GM23338 (cell line): Measurements from ENCODE around the gene NUDT13. TPM values are rescaled to one million over a fixed set of nuclear protein-coding genes. Genes with fewer than 3 reads are reported as not detected.

Experiments used
- ATAC-seq: fragments of 200-7000 bp; cut with Tn5 transposase; 3 replicates; pipeline ENCODE4 v1.9.1; 2020
- DNase-seq: peaks from one replicate; pipeline ENCODE4 v3.0.0-alpha.2; 2015; ENCODE audit warnings: low spot score
- H2AFZ ChIP-seq: fragments of 200-600 bp; sonication (generic); 2 replicates; pipeline ENCODE4 v1.8.0; 2016; ENCODE audit warnings: antibody characterized with exemption, mild to moderate bottlenecking, moderate library complexity
- H3F3A ChIP-seq: fragments of 200-600 bp; sonication (generic); replicated peaks from 2 replicates; pipeline ENCODE4 v1.8.0; 2017; ENCODE audit warnings: antibody characterized with exemption, mixed run types, low read depth
- H3K27ac ChIP-seq: fragments of 200-600 bp; sonication (generic); 2 replicates; pipeline ENCODE4 v1.6.1; 2016; ENCODE audit warnings: low read depth
- H3K27me3 ChIP-seq: fragments of 200-600 bp; sonication (generic); 2 replicates; pipeline ENCODE4 v1.8.0; 2016; ENCODE audit warnings: mild to moderate bottlenecking, mixed run types, moderate library complexity; ENCODE audit not compliant: insufficient read depth
- H3K36me3 ChIP-seq: fragments of 200-600 bp; sonication (generic); 2 replicates; pipeline ENCODE4 v1.8.0; 2016; ENCODE audit warnings: mild to moderate bottlenecking; ENCODE audit not compliant: insufficient read depth
- H3K4me1 ChIP-seq: fragments of 200-600 bp; sonication (generic); 2 replicates; pipeline ENCODE4 v1.8.0; 2016; ENCODE audit warnings: mild to moderate bottlenecking, moderate library complexity; ENCODE audit not compliant: insufficient read depth
- H3K4me2 ChIP-seq: fragments of 200-600 bp; sonication (generic); 2 replicates; pipeline ENCODE4 v1.7.1; 2017; ENCODE audit warnings: mixed run types
- H3K4me3 ChIP-seq: fragments of 200-600 bp; sonication (generic); 2 replicates; pipeline ENCODE4 v1.6.1; 2016; ENCODE audit warnings: mixed run types
- H3K79me2 ChIP-seq: fragments of 200-600 bp; sonication (generic); replicated peaks from 2 replicates; pipeline ENCODE4 v1.8.0; 2017; ENCODE audit warnings: mild to moderate bottlenecking; ENCODE audit not compliant: insufficient read depth
- H3K9me2 ChIP-seq: fragments of 200-600 bp; sonication (generic); 2 replicates; pipeline ENCODE4 v1.8.0; 2017; ENCODE audit not compliant: insufficient read depth
- H4K20me1 ChIP-seq: fragments of 200-600 bp; sonication (generic); replicated peaks from 2 replicates; pipeline ENCODE4 v1.8.0; 2017; ENCODE audit warnings: mild to moderate bottlenecking; ENCODE audit not compliant: insufficient read depth
- H3K27ac Mint-ChIP-seq: 2 replicates; pipeline ENCODE4 v1.8.0; 2020; ENCODE audit warnings: inconsistent platforms, mild to moderate bottlenecking, moderate library complexity, mixed read lengths
- H3K27me3 Mint-ChIP-seq: 3 replicates; pipeline ENCODE4 v1.8.0; 2022; ENCODE audit warnings: low read depth, mild to moderate bottlenecking, moderate library complexity, mixed read lengths, inconsistent platforms; ENCODE audit not compliant: insufficient read depth, poor library complexity
- H3K36me3 Mint-ChIP-seq: 3 replicates; pipeline ENCODE4 v1.8.0; 2021; ENCODE audit warnings: low read depth, mild to moderate bottlenecking, inconsistent platforms, moderate library complexity, mixed read lengths
- H3K4me1 Mint-ChIP-seq: 3 replicates; pipeline ENCODE4 v1.8.0; 2020; ENCODE audit warnings: mild to moderate bottlenecking, inconsistent platforms, mixed read lengths
- H3K4me3 Mint-ChIP-seq: 3 replicates; pipeline ENCODE4 v1.8.0; 2021; ENCODE audit warnings: moderate library complexity, mild to moderate bottlenecking, inconsistent platforms, mixed read lengths
- H3K9me3 Mint-ChIP-seq: 3 replicates; pipeline ENCODE4 v1.8.0; 2020; ENCODE audit warnings: moderate library complexity, mild to moderate bottlenecking, inconsistent platforms, mixed read lengths
- EZH2 ChIP-seq: fragments of 200-600 bp; sonication (generic); IDR thresholded peaks from one replicate; pipeline ENCODE4 v1.8.0; 2017; ENCODE audit warnings: antibody characterized with exemption, mild to moderate bottlenecking, low read depth; ENCODE audit not compliant: unreplicated experiment
- EZH2phosphoT487 ChIP-seq: fragments of 200-600 bp; sonication (generic); IDR thresholded peaks from one replicate; pipeline ENCODE4 v1.8.1; 2018; ENCODE audit warnings: antibody characterized with exemption; ENCODE audit not compliant: unreplicated experiment
- NANOG ChIP-seq: IDR thresholded peaks from 2 replicates; pipeline ENCODE4 v1.6.1; 2016; ENCODE audit warnings: antibody characterized with exemption, borderline replicate concordance
- STAT1 ChIP-seq: IDR thresholded peaks from one replicate; pipeline ENCODE4 v1.6.1; 2016; ENCODE audit warnings: antibody characterized with exemption; ENCODE audit not compliant: unreplicated experiment
- ZNF114 ChIP-seq: fragments of 250-450 bp; sonication (Bioruptor Pico); IDR thresholded peaks from 2 replicates; pipeline ENCODE4 v1.5.0; 2020; ENCODE audit warnings: mild to moderate bottlenecking, moderate library complexity
- ZNF331 ChIP-seq: fragments of 250-450 bp; sonication (Bioruptor Pico); IDR thresholded peaks from 2 replicates; pipeline ENCODE4 v1.5.0; 2020; ENCODE audit warnings: low read depth, mild to moderate bottlenecking, moderate library complexity
- polyA plus RNA-seq: library from polyadenylated mRNA; unstranded; fragments of >200 nt; fragmentation: Nextera tagmentation; extraction: Ambion mirVana; gene quantifications from 2 replicates; pipeline ENCODE4 v1.2.1, GENCODE V29; 2016
- total RNA-seq: library from RNA; depleted of rRNA; stranded (reverse); fragments of >200 nt; shearing (Covaris generic); gene quantifications from 2 replicates; pipeline ENCODE4 v1.2.3, GENCODE V29; 2014
- TF ChIP-seq, protein P1 (sequence below): IDR thresholded peaks from one replicate; pipeline ENCODE4 v1.6.1; 2018; ENCODE audit warnings: antibody characterized with exemption; ENCODE audit not compliant: unreplicated experiment
- TF ChIP-seq, protein P2 (sequence below), 2 experiments: fragments of 200-600 bp in 1 of 2; sonication (generic) in 1 of 2; conservative IDR thresholded peaks; 2 replicates each; pipeline versions ENCODE4 v1.5.1 to v1.6.1; 2016 to 2017; ENCODE audit warnings: antibody characterized with exemption in 2 of 2, low read depth in 2 of 2, mild to moderate bottlenecking in 2 of 2, moderate library complexity in 1 of 2
- TF ChIP-seq, protein P3 (sequence below): IDR thresholded peaks from 2 replicates; pipeline ENCODE4 v1.6.1; 2016; ENCODE audit warnings: antibody characterized with exemption

NUDT13 gene
- total and polyA plus RNA-seq, 2 experiments from 2014 or later: 1.4 to 2.2 TPM

DNA sequence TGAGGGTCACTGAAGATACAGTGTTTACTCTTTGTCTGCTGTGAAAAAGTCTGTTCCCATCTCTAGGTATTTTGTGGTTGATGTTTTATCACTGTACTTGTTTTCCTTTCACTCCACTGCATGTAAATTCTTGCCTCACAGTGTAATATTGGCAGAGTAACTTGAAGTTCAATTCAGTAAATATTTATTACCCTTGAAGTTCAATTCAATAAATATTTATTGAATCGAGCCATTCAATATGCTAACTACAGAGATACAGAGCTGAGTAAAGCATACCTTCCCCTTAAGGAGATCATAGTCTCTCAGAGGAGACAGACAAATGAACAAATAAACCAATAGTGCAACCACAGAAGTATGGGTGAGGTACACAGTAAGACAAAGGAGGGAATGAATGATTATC is 9.2 kb downstream of the NUDT13 start (continued):
- TF ChIP-seq ZNF114 (no peak), EZH2phosphoT487 (no peak), EZH2 (no peak), NANOG (no peak), STAT1 (no peak)
- TF ChIP-seq, protein P1, sequence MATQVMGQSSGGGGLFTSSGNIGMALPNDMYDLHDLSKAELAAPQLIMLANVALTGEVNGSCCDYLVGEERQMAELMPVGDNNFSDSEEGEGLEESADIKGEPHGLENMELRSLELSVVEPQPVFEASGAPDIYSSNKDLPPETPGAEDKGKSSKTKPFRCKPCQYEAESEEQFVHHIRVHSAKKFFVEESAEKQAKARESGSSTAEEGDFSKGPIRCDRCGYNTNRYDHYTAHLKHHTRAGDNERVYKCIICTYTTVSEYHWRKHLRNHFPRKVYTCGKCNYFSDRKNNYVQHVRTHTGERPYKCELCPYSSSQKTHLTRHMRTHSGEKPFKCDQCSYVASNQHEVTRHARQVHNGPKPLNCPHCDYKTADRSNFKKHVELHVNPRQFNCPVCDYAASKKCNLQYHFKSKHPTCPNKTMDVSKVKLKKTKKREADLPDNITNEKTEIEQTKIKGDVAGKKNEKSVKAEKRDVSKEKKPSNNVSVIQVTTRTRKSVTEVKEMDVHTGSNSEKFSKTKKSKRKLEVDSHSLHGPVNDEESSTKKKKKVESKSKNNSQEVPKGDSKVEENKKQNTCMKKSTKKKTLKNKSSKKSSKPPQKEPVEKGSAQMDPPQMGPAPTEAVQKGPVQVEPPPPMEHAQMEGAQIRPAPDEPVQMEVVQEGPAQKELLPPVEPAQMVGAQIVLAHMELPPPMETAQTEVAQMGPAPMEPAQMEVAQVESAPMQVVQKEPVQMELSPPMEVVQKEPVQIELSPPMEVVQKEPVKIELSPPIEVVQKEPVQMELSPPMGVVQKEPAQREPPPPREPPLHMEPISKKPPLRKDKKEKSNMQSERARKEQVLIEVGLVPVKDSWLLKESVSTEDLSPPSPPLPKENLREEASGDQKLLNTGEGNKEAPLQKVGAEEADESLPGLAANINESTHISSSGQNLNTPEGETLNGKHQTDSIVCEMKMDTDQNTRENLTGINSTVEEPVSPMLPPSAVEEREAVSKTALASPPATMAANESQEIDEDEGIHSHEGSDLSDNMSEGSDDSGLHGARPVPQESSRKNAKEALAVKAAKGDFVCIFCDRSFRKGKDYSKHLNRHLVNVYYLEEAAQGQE: no peak
- TF ChIP-seq, protein P2, sequence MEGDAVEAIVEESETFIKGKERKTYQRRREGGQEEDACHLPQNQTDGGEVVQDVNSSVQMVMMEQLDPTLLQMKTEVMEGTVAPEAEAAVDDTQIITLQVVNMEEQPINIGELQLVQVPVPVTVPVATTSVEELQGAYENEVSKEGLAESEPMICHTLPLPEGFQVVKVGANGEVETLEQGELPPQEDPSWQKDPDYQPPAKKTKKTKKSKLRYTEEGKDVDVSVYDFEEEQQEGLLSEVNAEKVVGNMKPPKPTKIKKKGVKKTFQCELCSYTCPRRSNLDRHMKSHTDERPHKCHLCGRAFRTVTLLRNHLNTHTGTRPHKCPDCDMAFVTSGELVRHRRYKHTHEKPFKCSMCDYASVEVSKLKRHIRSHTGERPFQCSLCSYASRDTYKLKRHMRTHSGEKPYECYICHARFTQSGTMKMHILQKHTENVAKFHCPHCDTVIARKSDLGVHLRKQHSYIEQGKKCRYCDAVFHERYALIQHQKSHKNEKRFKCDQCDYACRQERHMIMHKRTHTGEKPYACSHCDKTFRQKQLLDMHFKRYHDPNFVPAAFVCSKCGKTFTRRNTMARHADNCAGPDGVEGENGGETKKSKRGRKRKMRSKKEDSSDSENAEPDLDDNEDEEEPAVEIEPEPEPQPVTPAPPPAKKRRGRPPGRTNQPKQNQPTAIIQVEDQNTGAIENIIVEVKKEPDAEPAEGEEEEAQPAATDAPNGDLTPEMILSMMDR (conservative IDR thresholded peaks at IDR 0.05; ENCODE audit: low read depth in 2 of 2): no peak

DNA sequence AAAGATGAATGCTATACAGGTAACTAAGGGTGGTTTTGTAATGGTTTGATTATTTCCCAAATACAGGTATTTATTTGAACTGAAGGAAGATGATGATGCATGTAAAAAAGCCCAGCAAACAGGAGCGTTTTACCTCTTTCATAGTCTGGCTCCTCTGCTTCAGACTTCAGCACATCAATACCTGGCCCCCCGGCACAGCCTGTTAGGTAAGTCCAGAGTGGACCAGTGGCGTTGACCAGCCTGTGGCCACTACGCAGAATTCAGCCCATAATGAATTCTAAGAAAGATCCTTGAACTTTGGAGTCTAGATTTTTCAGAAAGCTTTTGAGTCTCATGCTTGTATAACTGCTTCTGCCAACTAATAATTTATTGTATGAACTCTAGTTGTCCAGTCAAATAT is 9.7 kb downstream of the NUDT13 start:
- DNase-seq (no peak), ATAC-seq (no peak)
- TF ChIP-seq STAT1: no peak
- H3K4me3 Mint-ChIP-seq: no peak overlapping the region
- H3K36me3 ChIP-seq: no peaks in the 10 kb centered on the region
- H3K4me3 ChIP-seq: no peak overlapping the region
- no peaks in the 10 kb centered on the region for H4K20me1 ChIP-seq
- H3K4me2 ChIP-seq: no peak overlapping the region
- H3F3A ChIP-seq: peaks cover 4% of the 10 kb centered on the region; the same call in 1 of the 2 replicates
- no peak overlapping the region for H2AFZ ChIP-seq
- no peaks in the 10 kb centered on the region for H3K9me3 Mint-ChIP-seq
- no peak overlapping the region for H3K27ac ChIP-seq
- H3K4me1 Mint-ChIP-seq: peaks cover 7% of the 10 kb centered on the region; the same call in 2 of the 3 replicates
- H3K27ac Mint-ChIP-seq: no peak overlapping the region
- H3K36me3 Mint-ChIP-seq: peaks cover 10% of the 10 kb centered on the region; the same call in 2 of the 3 replicates
- H3K27me3 Mint-ChIP-seq: peaks cover 4% of the 10 kb centered on the region
- no peaks in the 10 kb centered on the region for H3K79me2 ChIP-seq
- H3K4me1 ChIP-seq: peaks cover 3% of the 10 kb centered on the region; the same call in 1 of the 2 replicates
- H3K9me2 ChIP-seq: no peaks in the 10 kb centered on the region
- no peaks in the 10 kb centered on the region for H3K27me3 ChIP-seq

DNA sequence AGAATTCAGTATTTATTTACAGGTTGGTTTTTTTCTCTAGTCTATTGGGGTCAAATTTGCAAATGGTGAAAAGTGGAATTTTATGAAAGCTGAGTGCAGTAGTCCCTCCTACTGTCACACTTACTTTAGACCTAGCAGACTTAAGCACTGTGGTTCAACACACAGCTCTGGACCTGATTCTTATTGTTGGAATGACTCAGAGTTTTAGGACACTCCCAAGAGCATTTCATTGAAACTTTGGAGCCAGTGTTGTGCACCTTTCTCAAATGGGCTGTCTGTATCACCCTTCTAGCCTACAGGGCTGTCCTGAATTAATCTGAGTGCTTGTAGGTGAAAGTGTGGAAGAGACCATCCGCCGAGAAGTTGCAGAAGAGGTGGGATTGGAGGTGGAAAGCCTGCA is 16.1 kb downstream of the NUDT13 start:
- no peaks in the 10 kb centered on the region for H3K79me2 ChIP-seq
- Mint-ChIP-seq H3K4me3 (no peak overlapping the region), H3K9me3 (no peaks in the 10 kb centered on the region), H3K36me3 (peaks cover 12% of the 10 kb centered on the region), H3K27ac (no peak overlapping the region), H3K27me3 (peaks cover 2% of the 10 kb centered on the region), H3K4me1 (no peaks in the 10 kb centered on the region)
- no peak overlapping the region for H2AFZ ChIP-seq
- peaks cover 12% of the 10 kb centered on the region for H3K36me3 ChIP-seq
- no peaks in the 10 kb centered on the region for H3K4me1 ChIP-seq
- ATAC-seq (no peak), DNase-seq (no peak)
- H3F3A ChIP-seq: peaks cover 1% of the 10 kb centered on the region; the same call in 1 of the 2 replicates
- no peaks in the 10 kb centered on the region for H3K9me2 ChIP-seq
- H3K4me2 ChIP-seq: no peak overlapping the region
- H3K27me3 ChIP-seq: no peaks in the 10 kb centered on the region
- H4K20me1 ChIP-seq: 0 out of 2 replicates have a peak, but pooled peaks cover 7% of the 10 kb centered on the region
- no peak overlapping the region for H3K27ac ChIP-seq
- no peak overlapping the region for H3K4me3 ChIP-seq
- no peak for TF ChIP-seq EZH2
- TF ChIP-seq ZNF114: no peak
- no peak for TF ChIP-seq ZNF331 (CRISPR knock-in tag)
- TF ChIP-seq, protein P1: no peak
- TF ChIP-seq, protein P3, sequence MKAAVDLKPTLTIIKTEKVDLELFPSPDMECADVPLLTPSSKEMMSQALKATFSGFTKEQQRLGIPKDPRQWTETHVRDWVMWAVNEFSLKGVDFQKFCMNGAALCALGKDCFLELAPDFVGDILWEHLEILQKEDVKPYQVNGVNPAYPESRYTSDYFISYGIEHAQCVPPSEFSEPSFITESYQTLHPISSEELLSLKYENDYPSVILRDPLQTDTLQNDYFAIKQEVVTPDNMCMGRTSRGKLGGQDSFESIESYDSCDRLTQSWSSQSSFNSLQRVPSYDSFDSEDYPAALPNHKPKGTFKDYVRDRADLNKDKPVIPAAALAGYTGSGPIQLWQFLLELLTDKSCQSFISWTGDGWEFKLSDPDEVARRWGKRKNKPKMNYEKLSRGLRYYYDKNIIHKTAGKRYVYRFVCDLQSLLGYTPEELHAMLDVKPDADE: no peak
